Measurements from ENCODE around the gene PNP.

Gene PNP

GRCh38 chr14:20424851-20425250 lies 44.4 kb upstream of the PNP start:
- no peak for TF ChIP-seq FOXP2 (optimal IDR thresholded peaks at IDR 0.05; ENCODE audit: borderline replicate concordance, extremely low read depth, extremely low read length, insufficient read depth)
- TF ChIP-seq POLR2AphosphoS5 (IDR thresholded peaks at IDR 0.05; ENCODE audit: low read depth, low read length), result no peak
- TF ChIP-seq TAF1 (IDR thresholded peaks at IDR 0.05; ENCODE audit: borderline replicate concordance, insufficient read depth, low read length), result no peak
- TF ChIP-seq REST (IDR thresholded peaks at IDR 0.05; ENCODE audit: insufficient read depth in 1 of 2, low read depth in 2 of 2, low read length in 2 of 2), result no peak
- no peak for TF ChIP-seq SIN3A (IDR thresholded peaks at IDR 0.05; ENCODE audit: borderline replicate concordance, insufficient read depth, low read length)

- TF ChIP-seq TAF1 (IDR thresholded peaks at IDR 0.05; ENCODE audit: borderline replicate concordance, insufficient read depth, low read length) (no peak), POLR2AphosphoS5 (IDR thresholded peaks at IDR 0.05; ENCODE audit: low read depth, low read length) (no peak), FOXP2 (optimal IDR thresholded peaks at IDR 0.05; ENCODE audit: borderline replicate concordance, extremely low read depth, extremely low read length, insufficient read depth) (no peak), SIN3A (IDR thresholded peaks at IDR 0.05; ENCODE audit: borderline replicate concordance, insufficient read depth, low read length) (no peak), REST (IDR thresholded peaks at IDR 0.05; ENCODE audit: insufficient read depth in 1 of 2, low read depth in 2 of 2, low read length in 2 of 2) (no peak)
Measured at GRCh38 chr14:20427231-20428009, 41.8 kb upstream of the PNP start.

- TF ChIP-seq REST (IDR thresholded peaks at IDR 0.05; ENCODE audit: insufficient read depth in 1 of 2, low read depth in 2 of 2, low read length in 2 of 2), result no peak
- TF ChIP-seq FOXP2 (optimal IDR thresholded peaks at IDR 0.05; ENCODE audit: borderline replicate concordance, extremely low read depth, extremely low read length, insufficient read depth), result no peak
- no peak for TF ChIP-seq TAF1 (IDR thresholded peaks at IDR 0.05; ENCODE audit: borderline replicate concordance, insufficient read depth, low read length)
- no peak for TF ChIP-seq POLR2AphosphoS5 (IDR thresholded peaks at IDR 0.05; ENCODE audit: low read depth, low read length)
- TF ChIP-seq SIN3A (IDR thresholded peaks at IDR 0.05; ENCODE audit: borderline replicate concordance, insufficient read depth, low read length), result no peak
Measured at GRCh38 chr14:20428010-20428365, 41.2 kb upstream of the PNP start.

GRCh38 chr14:20428802-20429201 lies 40.4 kb upstream of the PNP start:
- TF ChIP-seq POLR2AphosphoS5 (IDR thresholded peaks at IDR 0.05; ENCODE audit: low read depth, low read length) (no peak), FOXP2 (optimal IDR thresholded peaks at IDR 0.05; ENCODE audit: borderline replicate concordance, extremely low read depth, extremely low read length, insufficient read depth) (no peak), TAF1 (IDR thresholded peaks at IDR 0.05; ENCODE audit: borderline replicate concordance, insufficient read depth, low read length) (no peak), SIN3A (IDR thresholded peaks at IDR 0.05; ENCODE audit: borderline replicate concordance, insufficient read depth, low read length) (no peak), REST (IDR thresholded peaks at IDR 0.05; ENCODE audit: insufficient read depth in 1 of 2, low read depth in 2 of 2, low read length in 2 of 2) (no peak)
